Hippocampal formation (tissue), 2 donors: ENCODE results near the gene DDX39B.

Experiments used
- DNase-seq, 2 donors: peaks; one replicate each; lab custom pipeline; 2025; lab: John Stamatoyannopoulos, UW

Gene DDX39B

GRCh38 chr6:31485055-31485454 lies 56.7 kb downstream of the DDX39B start:
- no peak for DNase-seq

- no peak for DNase-seq
These were observed 58.4 kb downstream of the DDX39B start for GRCh38 chr6:31483392-31483791.

DNA sequence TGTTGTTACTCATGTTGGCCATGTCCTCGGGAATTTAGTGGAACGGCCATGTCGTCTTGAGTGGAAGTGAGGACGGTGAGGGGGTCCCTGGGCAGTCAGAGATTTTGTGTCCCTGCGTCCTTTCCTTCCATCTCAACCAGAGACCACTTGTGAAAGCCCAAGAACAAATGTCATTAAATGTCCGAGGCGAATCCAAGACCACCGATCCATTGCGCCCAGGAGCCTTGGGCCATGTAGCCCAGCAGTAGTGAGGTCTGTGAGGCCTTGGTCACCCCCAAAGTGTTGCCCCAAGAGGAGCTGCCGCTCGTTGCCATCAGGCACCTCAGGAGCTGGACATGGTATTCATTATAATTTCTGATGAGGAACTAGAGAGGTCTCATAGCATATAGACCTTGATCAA lies 61.2 kb downstream of the DDX39B start:
- DNase-seq = no peak
